ENCODE measurements around the gene SRBD1.

SRBD1 gene

DNA sequence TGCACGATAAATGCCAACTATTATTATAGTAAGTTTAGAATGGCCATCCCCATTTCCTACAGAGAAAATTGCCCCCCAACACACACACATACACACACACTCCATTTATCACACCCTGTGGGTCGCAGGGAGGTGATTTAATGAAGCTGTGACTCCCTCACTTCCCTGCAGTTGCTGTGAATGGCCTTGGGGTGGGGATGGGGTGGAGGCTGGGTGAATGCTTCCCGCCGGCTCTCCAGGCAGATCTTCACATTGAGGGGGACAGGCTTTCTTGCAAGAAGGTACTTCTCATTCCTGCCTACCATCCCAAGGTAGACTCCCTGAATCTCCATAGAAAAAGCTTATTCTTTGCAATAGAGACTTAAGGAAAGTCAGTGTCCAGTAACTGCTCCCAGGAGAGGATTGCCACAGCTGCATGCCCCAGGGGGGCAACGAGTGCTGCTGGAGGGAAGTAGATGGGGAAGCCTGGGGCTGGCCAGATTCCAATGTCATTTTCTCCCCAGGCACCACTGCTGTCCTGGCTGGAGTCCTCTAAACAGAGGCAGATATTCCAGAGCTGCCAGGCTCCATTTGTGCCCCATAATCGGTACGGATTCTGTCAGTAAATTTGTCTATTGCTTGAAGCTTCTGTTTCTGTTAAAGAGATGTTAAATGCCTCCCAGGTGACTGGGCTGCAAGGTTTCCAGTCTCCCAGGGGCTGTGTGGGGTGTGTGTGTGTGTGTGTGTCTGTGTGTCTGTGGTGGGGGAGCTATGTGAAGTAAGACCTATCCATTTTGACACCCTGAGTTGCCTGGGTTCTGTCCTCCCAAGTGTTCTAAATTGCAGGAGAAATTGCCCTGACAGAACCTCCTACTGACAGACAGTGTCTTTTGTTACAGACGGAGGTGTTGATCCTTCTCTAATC, 265.5 kb downstream of the SRBD1 start:
- no peak for DNase-seq

DNA sequence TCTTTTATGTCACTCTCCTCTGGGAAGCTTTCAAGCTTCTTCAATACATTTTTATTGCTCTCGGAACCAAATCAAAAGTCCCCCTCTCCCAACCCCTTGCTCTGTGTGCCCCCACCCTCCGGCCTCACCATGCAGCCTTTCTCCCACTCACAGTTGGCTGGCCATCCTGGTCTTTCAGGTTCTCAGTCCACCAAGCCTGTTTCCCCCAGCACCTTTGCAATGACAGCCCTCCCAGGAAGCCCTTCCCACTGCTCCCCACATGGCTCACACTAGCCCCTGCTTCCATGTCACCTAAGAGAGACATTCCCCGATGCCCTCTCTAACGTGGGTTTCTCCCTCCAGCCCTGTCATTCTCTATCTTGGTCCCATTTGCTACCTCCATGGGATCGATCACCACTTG, 266.6 kb downstream of the SRBD1 start:
- DNase-seq = no peak

- no peak for DNase-seq
Observed at GRCh38 chr2:45344071-45344470, 267.0 kb downstream of the SRBD1 start.

- no peak for DNase-seq
Observed at GRCh38 chr2:45343251-45344017, 267.6 kb downstream of the SRBD1 start.

- DNase-seq = no peak
Observed at GRCh38 chr2:45340318-45340717, 270.7 kb downstream of the SRBD1 start.

DNA sequence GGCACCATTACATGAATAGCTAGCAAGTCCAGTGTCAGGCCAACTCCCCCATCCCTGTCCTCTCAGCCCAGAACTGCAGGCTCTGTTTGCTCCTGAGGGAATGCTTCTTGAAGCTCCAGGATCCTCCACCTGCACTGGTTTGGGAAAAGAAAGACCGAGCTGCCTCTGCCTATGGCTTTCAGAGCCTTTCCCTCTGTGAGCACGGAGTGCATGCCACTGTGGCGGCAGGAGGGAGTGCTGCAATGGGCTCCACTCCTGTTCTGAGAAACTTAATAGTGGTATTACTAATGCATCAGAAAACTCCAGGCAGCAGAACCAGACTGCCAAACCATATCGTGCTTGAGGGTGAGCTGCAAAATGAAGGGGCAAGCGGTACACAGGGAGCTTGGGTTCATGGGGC, 271.8 kb downstream of the SRBD1 start:
- no peak for DNase-seq
